Vagina (tissue), 2 donors: ENCODE data around the gene AACS.

Experiments
- CTCF ChIP-seq, 3 experiments: fragments of 450-650 bp in 2 of 3; fragments of 200-600 bp in 1 of 3; sonication (generic) in 1 of 3; IDR thresholded peaks; one replicate each; pipeline ENCODE4 v1.5.1; 2017 to 2019; ENCODE audit warnings: antibody characterized with exemption in 3 of 3, mild to moderate bottlenecking in 2 of 3, moderate library complexity in 2 of 3
- POLR2AphosphoS5 ChIP-seq, 2 donors: sonication (generic); formaldehyde crosslinking; IDR thresholded peaks; one replicate each; pipeline ENCODE4 v1.9.0; 2017; ENCODE audit warnings: antibody characterized with exemption in 2 of 2, mild to moderate bottlenecking in 2 of 2, low read depth in 1 of 2; ENCODE audit not compliant: insufficient read depth in 1 of 2

GRCh38 chr12:125028106-125028505 is 37.1 kb upstream of the AACS start:
- no peak for TF ChIP-seq CTCF (IDR thresholded peaks at IDR 0.05)
- TF ChIP-seq POLR2AphosphoS5 (IDR thresholded peaks at IDR 0.05; ENCODE audit: insufficient read depth in 1 of 2, low read depth in 1 of 2) = no peak
